HepG2 (cell line): Measurements from ENCODE around the gene MCRS1. TPM values are rescaled to one million over a fixed set of nuclear protein-coding genes. Genes with fewer than 3 reads are reported as not detected.
A peak's percentile ranks its signal among the peaks of the same experiment; 100 is the strongest.

Experiments used
- ATAC-seq: fragments of 200-7000 bp; cut with Tn5 transposase; 3 replicates; pipeline ENCODE4 v1.9.1; 2020; ENCODE audit warnings: mild to moderate bottlenecking, moderate library complexity
- BruUV-seq: library from RNA; stranded (reverse); fragments of 400-500 nt; replicated peaks from 2 replicates; lab custom pipeline; 2021; lab: Mats Ljungman, UMichigan
- CTCF ChIA-PET: fragments of 300-600 bp; formaldehyde crosslinking; extraction: SDS; loops from one replicate; lab custom pipeline; 2021; ENCODE audit warnings: low total read pairs, inconsistent platforms, low intra/inter-chr PET ratio; lab: Yijun Ruan, JAX
- POLR2A ChIA-PET: fragments of 350-600 bp; sonication (Branson Sonifier 250); formaldehyde crosslinking; loops from one replicate; lab custom pipeline; 2020; ENCODE audit warnings: antibody characterized with exemption, inconsistent platforms; lab: Yijun Ruan, JAX
- DNase-seq: peaks from one replicate; pipeline ENCODE4 v3.0.0-alpha.2; 2015; ENCODE audit warnings: low spot score
- FAIRE-seq: peaks from 3 replicates; lab custom pipeline; 2011; peaks lifted over from hg19 to GRCh38; lab: Jason Lieb, UNC
- H2AFZ ChIP-seq: one replicate; pipeline ENCODE4 v1.6.1; 2011; ENCODE audit warnings: low read length, inconsistent platforms
- H3K27ac ChIP-seq: fragments of 300-600 bp; 3 replicates; pipeline ENCODE4 v1.8.0; 2011; ENCODE audit warnings: mixed run types, mild to moderate bottlenecking, mixed read lengths, low read length, inconsistent platforms; ENCODE audit not compliant: insufficient read depth; ENCODE audit errors: extremely low read length
- H3K27me3 ChIP-seq, 2 experiments: fragments of 200-600 bp in 1 of 2; 2 replicates in 1 of 2; 3 replicates in 1 of 2; pipeline versions ENCODE4 v1.6.0 to v1.8.0; 2011; ENCODE audit warnings: low read length in 2 of 2, mild to moderate bottlenecking in 2 of 2, moderate library complexity in 2 of 2, inconsistent platforms in 1 of 2; ENCODE audit not compliant: insufficient read depth in 2 of 2, control insufficient read depth in 1 of 2
- H3K36me3 ChIP-seq, 2 experiments: fragments of 200-600 bp in 1 of 2; replicated peaks in 1 of 2; 2 replicates in 1 of 2; 3 replicates in 1 of 2; pipeline versions ENCODE4 v1.5.1 to v1.8.0; 2011; ENCODE audit warnings: low read length in 2 of 2, inconsistent platforms in 1 of 2; ENCODE audit not compliant: insufficient read depth in 2 of 2, control insufficient read depth in 1 of 2
- H3K4me1 ChIP-seq: 2 replicates; pipeline ENCODE4 v1.5.1; 2012; ENCODE audit warnings: low read length, inconsistent platforms; ENCODE audit not compliant: insufficient read depth
- H3K4me2 ChIP-seq: 2 replicates; pipeline ENCODE4 v1.6.0; 2011; ENCODE audit warnings: low read depth, low read length, inconsistent platforms
- H3K4me3 ChIP-seq, 3 experiments: fragments of 200-600 bp in 1 of 3; sonication (generic), shearing (Covaris generic) in 1 of 3; replicated peaks in 1 of 3; 2 replicates each; pipeline ENCODE4 v1.5.1; 2011 to 2016; ENCODE audit warnings: low read length in 3 of 3, inconsistent platforms in 2 of 3, low read depth in 2 of 3, mild to moderate bottlenecking in 2 of 3, control low read depth in 1 of 3, mixed read lengths in 1 of 3; ENCODE audit not compliant: insufficient read depth in 1 of 3
- H3K79me2 ChIP-seq: one replicate; pipeline ENCODE4 v1.6.1; 2011; ENCODE audit warnings: low read length, inconsistent platforms; ENCODE audit not compliant: insufficient read depth
- H3K9ac ChIP-seq: 2 replicates; pipeline ENCODE4 v1.6.0; 2011; ENCODE audit warnings: mild to moderate bottlenecking, low read depth, low read length, inconsistent platforms; ENCODE audit not compliant: insufficient read depth
- H3K9me3 ChIP-seq: 2 replicates; pipeline ENCODE4 v1.5.1; 2012; ENCODE audit warnings: mild to moderate bottlenecking, low read length
- H4K20me1 ChIP-seq: 2 replicates; pipeline ENCODE4 v1.6.0; 2011; ENCODE audit warnings: inconsistent platforms, mild to moderate bottlenecking, low read length, moderate library complexity; ENCODE audit not compliant: insufficient read depth
- ARNT ChIP-seq: fragments of 450-650 bp; IDR thresholded peaks from 2 replicates; pipeline ENCODE4 v1.6.1; 2017
- FOXC1 ChIP-seq: sonication (generic); formaldehyde crosslinking; IDR thresholded peaks from 2 replicates; pipeline ENCODE4 v1.8.0; 2022; ENCODE audit warnings: mild to moderate bottlenecking, missing genetic modification reagents, borderline replicate concordance
- HMG20B ChIP-seq: conservative IDR thresholded peaks from 2 replicates; pipeline ENCODE4 v1.6.1; 2016; ENCODE audit warnings: missing genetic modification reagents, missing compliant biosample characterization
- STAG1 ChIP-seq: sonication (generic); formaldehyde crosslinking; IDR thresholded peaks from 2 replicates; pipeline ENCODE4 v1.4.0; 2020; ENCODE audit warnings: missing genetic modification reagents
- YEATS4 ChIP-seq: sonication (generic); formaldehyde crosslinking; IDR thresholded peaks from 2 replicates; pipeline ENCODE4 v1.4.0; 2020; ENCODE audit warnings: missing genetic modification reagents, borderline replicate concordance
- ZIK1 ChIP-seq: sonication (generic); formaldehyde crosslinking; IDR thresholded peaks from 2 replicates; pipeline ENCODE4 v1.5.0; 2020; ENCODE audit warnings: mild to moderate bottlenecking, low read depth, missing genetic modification reagents, borderline replicate concordance
- ZNF251 ChIP-seq: sonication (generic); formaldehyde crosslinking; IDR thresholded peaks from 2 replicates; pipeline ENCODE4 v1.9.0; 2021; ENCODE audit warnings: mild to moderate bottlenecking, missing genetic modification reagents
- ZNF83 ChIP-seq: sonication (generic); formaldehyde crosslinking; IDR thresholded peaks from 2 replicates; pipeline ENCODE4 v1.4.0; 2020; ENCODE audit warnings: missing genetic modification reagents, mild to moderate bottlenecking, borderline replicate concordance
- ZSCAN30 ChIP-seq: sonication (generic); formaldehyde crosslinking; IDR thresholded peaks from 2 replicates; pipeline ENCODE4 v1.5.0; 2020; ENCODE audit warnings: mild to moderate bottlenecking, missing genetic modification reagents
- WGBS: methylation state at CpG from one replicate; pipeline ENCODE4 v1.1.6; 2017; ENCODE audit warnings: low lambda C conversion rate; 5-methylcytosine and 5-hydroxymethylcytosine counted together
- in situ Hi-C: cut with HindIII; loops from 2 replicates; pipeline ENCODE4 v1.10.0; 2017; ENCODE audit warnings: low pct_unique_long_range_greater_than_20kb; ENCODE audit not compliant: extremely low pct_ligation_motif_present
- intact Hi-C: fragments of 100-400 bp; cut with micrococcal nuclease; formaldehyde crosslinking; loops from one replicate; pipeline ENCODE4 v1.10.0; 2022; ENCODE audit not compliant: unreplicated experiment
- polyA plus RNA-seq, 8 experiments: library from polyadenylated mRNA; depleted of rRNA in 3 of 8; stranded (reverse) in 7 of 8; unstranded in 1 of 8; fragments of >200 nt; fragmentation: Illumina TruSeq in 4 of 8; extraction: Trizol in 4 of 8; gene quantifications; 2 replicates each; pipeline versions ENCODE4 v1.2.1 to v1.2.3, GENCODE V29; 2011 to 2016; ENCODE audit warnings: low read depth in 4 of 8, missing spikeins in 1 of 8, mixed read lengths in 1 of 8; ENCODE audit not compliant: insufficient read depth in 1 of 8
- total RNA-seq, 5 experiments: library from RNA; depleted of rRNA; stranded (reverse); fragments of >200 nt; fragmentation: Illumina TruSeq; extraction: Trizol; gene quantifications; 2 replicates each; pipeline ENCODE4 v1.2.3, GENCODE V29; 2016; ENCODE audit warnings: low read depth in 1 of 5
- TF ChIP-seq, protein P1 (sequence below): sonication (generic); formaldehyde crosslinking; IDR thresholded peaks from 2 replicates; pipeline ENCODE4 v1.8.1; 2022; ENCODE audit warnings: mild to moderate bottlenecking, missing genetic modification reagents
- TF ChIP-seq, protein P2 (sequence below): sonication (generic); formaldehyde crosslinking; IDR thresholded peaks from 2 replicates; pipeline ENCODE4 v1.5.1; 2020; ENCODE audit warnings: mild to moderate bottlenecking, missing genetic modification reagents, moderate library complexity
- TF ChIP-seq, protein P3 (sequence below): sonication (generic); formaldehyde crosslinking; IDR thresholded peaks from 2 replicates; pipeline ENCODE4 v1.5.1; 2020; ENCODE audit warnings: mild to moderate bottlenecking, moderate library complexity, missing genetic modification reagents
- TF ChIP-seq, protein P4 (sequence below): sonication (generic); formaldehyde crosslinking; IDR thresholded peaks from 2 replicates; pipeline ENCODE4 v1.8.0; 2022; ENCODE audit warnings: mild to moderate bottlenecking, missing genetic modification reagents; ENCODE audit not compliant: insufficient replicate concordance
- TF ChIP-seq, protein P5 (sequence below): fragments of 450-650 bp; IDR thresholded peaks from 2 replicates; pipeline ENCODE4 v1.6.1; 2016

Gene MCRS1
- total and polyA plus RNA-seq, 2 of the 13 experiments (the other 11 are each of a cell fraction or from before 2014, with no cell fraction given): 51.0 to 66.3 TPM

DNA sequence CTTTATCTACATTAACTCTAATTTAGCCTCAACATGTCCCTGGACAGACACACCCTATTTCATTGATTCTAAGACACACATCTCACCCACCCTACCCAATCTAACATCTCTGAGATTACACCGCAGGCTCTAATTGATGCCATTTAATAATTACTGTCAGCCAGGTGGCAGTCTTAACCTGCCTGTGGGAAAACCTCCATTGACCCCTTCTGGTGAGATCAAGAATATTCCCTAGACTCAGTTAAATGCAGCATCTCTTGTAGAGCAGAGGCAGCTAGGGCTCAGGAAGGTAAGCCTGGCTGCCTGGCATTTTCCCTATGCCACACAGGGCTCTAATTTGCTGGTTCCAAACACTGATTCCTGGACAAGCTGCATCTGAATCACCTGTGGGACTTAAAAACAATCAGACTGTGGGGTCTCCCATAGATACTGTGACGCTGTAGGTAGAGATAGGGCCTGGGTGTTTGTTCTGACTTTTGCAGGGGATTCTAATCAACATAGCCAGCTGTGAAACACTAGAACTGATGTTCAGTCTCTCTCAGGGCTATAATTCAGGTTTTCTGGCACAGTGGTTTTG, 14.3 kb downstream of the MCRS1 start:
- DNase-seq: peak; percentile 58
- TF ChIP-seq ZSCAN30 (CRISPR knock-in tag) (no peak), ZNF83 (no peak), HMG20B (CRISPR knock-in tag) (no peak), ZIK1 (CRISPR knock-in tag) (no peak), ARNT (no peak), YEATS4 (no peak), STAG1 (CRISPR knock-in tag) (peak; percentile 76), FOXC1 (no peak), ZNF251 (no peak)
- TF ChIP-seq, protein P1, sequence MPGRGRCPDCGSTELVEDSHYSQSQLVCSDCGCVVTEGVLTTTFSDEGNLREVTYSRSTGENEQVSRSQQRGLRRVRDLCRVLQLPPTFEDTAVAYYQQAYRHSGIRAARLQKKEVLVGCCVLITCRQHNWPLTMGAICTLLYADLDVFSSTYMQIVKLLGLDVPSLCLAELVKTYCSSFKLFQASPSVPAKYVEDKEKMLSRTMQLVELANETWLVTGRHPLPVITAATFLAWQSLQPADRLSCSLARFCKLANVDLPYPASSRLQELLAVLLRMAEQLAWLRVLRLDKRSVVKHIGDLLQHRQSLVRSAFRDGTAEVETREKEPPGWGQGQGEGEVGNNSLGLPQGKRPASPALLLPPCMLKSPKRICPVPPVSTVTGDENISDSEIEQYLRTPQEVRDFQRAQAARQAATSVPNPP (CRISPR knock-in tag): no peak
- TF ChIP-seq, protein P2, sequence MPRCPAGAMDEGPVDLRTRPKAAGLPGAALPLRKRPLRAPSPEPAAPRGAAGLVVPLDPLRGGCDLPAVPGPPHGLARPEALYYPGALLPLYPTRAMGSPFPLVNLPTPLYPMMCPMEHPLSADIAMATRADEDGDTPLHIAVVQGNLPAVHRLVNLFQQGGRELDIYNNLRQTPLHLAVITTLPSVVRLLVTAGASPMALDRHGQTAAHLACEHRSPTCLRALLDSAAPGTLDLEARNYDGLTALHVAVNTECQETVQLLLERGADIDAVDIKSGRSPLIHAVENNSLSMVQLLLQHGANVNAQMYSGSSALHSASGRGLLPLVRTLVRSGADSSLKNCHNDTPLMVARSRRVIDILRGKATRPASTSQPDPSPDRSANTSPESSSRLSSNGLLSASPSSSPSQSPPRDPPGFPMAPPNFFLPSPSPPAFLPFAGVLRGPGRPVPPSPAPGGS (CRISPR knock-in tag): no peak
- TF ChIP-seq, protein P3, sequence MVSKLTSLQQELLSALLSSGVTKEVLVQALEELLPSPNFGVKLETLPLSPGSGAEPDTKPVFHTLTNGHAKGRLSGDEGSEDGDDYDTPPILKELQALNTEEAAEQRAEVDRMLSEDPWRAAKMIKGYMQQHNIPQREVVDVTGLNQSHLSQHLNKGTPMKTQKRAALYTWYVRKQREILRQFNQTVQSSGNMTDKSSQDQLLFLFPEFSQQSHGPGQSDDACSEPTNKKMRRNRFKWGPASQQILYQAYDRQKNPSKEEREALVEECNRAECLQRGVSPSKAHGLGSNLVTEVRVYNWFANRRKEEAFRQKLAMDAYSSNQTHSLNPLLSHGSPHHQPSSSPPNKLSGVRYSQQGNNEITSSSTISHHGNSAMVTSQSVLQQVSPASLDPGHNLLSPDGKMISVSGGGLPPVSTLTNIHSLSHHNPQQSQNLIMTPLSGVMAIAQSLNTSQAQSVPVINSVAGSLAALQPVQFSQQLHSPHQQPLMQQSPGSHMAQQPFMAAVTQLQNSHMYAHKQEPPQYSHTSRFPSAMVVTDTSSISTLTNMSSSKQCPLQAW (CRISPR knock-in tag): peak; percentile 16; the same call in 1 of the 2 replicates
- TF ChIP-seq, protein P4, sequence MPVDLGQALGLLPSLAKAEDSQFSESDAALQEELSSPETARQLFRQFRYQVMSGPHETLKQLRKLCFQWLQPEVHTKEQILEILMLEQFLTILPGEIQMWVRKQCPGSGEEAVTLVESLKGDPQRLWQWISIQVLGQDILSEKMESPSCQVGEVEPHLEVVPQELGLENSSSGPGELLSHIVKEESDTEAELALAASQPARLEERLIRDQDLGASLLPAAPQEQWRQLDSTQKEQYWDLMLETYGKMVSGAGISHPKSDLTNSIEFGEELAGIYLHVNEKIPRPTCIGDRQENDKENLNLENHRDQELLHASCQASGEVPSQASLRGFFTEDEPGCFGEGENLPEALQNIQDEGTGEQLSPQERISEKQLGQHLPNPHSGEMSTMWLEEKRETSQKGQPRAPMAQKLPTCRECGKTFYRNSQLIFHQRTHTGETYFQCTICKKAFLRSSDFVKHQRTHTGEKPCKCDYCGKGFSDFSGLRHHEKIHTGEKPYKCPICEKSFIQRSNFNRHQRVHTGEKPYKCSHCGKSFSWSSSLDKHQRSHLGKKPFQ: no peak
- TF ChIP-seq, protein P5, sequence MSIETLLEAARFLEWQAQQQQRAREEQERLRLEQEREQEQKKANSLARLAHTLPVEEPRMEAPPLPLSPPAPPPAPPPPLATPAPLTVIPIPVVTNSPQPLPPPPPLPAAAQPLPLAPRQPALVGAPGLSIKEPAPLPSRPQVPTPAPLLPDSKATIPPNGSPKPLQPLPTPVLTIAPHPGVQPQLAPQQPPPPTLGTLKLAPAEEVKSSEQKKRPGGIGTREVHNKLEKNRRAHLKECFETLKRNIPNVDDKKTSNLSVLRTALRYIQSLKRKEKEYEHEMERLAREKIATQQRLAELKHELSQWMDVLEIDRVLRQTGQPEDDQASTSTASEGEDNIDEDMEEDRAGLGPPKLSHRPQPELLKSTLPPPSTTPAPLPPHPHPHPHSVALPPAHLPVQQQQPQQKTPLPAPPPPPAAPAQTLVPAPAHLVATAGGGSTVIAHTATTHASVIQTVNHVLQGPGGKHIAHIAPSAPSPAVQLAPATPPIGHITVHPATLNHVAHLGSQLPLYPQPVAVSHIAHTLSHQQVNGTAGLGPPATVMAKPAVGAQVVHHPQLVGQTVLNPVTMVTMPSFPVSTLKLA: no peak

More for the DNA sequence above, 14.3 kb downstream of the MCRS1 start:
- ChIA-PET CTCF (interaction anchor here (1.1 to 1.3 kb wide), 2 partner anchors 16 to 27 kb away, joined by 4 to 5 read pairs; no protein-coding TSS in a partner anchor), POLR2A (interaction anchor here (1.9 kb wide), 1 partner anchor 187 kb away, joined by 6 read pairs; the partner anchor contains the start of gene SPATS2)
- no TSS peak for BruUV-seq
- no peaks in the 10 kb centered on the region for H3K27me3 ChIP-seq
- in situ Hi-C loops (no loop called here), intact Hi-C loops (loop anchor here (1.0 kb wide), 1 partner anchor 27 kb away; no protein-coding TSS in a partner anchor)
- WGBS: 62% methylated on average over 2 of the region's 2 CpGs
- H4K20me1 ChIP-seq: no peaks in the 10 kb centered on the region
- H3K79me2 ChIP-seq: no peaks in the 10 kb centered on the region
- H3K9me3 ChIP-seq: no peaks in the 10 kb centered on the region
- FAIRE-seq (peak; percentile 85), ATAC-seq (peak; percentile 58)
- no peak overlapping the region for H3K4me3 ChIP-seq
- no peak overlapping the region for H3K27ac ChIP-seq
- H3K9ac ChIP-seq: no peak overlapping the region
- no peak overlapping the region for H2AFZ ChIP-seq
- H3K4me1 ChIP-seq: peaks cover 47% of the 10 kb centered on the region
- no peak overlapping the region for H3K4me2 ChIP-seq
- H3K36me3 ChIP-seq: peaks cover 2 to 3% of the 10 kb centered on the region in 2 experiments; a peak in 2 of 5 replicates
